GM19397 (cell line): ENCODE data around the gene CTNNA2.

Experiments used
- ATAC-seq: cut with Tn5 transposase; IDR thresholded peaks from one replicate; pipeline ENCODE4 v1.9.1; 2021; ENCODE audit warnings: mild to moderate bottlenecking, moderate library complexity; ENCODE audit not compliant: unreplicated experiment

The CTNNA2 gene

DNA sequence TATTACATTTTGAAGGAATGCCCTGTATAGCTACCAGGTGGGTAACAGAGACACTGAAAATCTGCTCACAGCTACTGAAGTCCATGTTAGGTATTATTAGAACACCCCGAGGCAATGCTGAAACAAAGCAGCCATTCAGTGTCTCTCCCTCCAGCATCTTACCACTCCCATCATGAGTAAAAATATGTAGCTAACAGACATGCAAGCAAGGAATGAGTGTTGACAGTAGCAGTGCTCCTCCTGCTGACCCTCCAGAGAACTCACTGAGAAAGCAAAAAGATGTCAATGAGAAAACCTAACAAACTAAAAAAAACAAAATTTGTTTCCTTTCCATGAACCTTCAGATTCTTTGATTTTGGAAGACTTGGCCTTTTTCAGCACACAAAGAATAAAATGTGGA lies 397.8 kb downstream of the CTNNA2 start:
- no peak for ATAC-seq

GRCh38 chr2:79915455-79915854 lies 402.6 kb downstream of the CTNNA2 start:
- ATAC-seq: no peak

- ATAC-seq: no peak
These were observed 403.4 kb downstream of the CTNNA2 start for GRCh38 chr2:79916285-79916684.

DNA sequence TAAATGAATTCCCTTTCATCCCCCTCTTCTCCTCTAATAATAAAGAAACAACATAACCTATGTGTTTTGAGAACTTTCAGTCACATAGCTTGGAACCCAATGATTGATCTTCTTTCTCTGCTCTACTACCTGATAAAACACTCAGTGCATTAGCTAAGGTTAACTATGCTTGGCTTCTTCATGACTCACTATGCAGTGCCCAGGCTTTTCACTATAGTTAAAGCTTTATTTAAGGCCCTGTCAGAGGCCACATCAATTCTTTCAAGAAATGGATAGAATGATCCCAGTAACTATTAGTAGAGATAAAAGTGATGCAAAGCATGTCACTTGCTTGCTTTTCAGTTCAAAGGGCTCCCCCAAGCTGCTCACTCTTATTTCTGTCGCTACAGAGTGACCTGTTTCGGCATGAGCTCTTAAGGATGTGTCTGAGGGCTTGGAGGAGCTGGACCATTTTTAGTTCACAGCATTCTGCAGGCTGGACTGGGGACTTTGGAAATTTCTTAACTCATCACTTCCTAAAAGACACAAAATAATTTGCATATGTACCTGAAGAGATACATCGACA lies 407.7 kb downstream of the CTNNA2 start:
- ATAC-seq: no peak

DNA sequence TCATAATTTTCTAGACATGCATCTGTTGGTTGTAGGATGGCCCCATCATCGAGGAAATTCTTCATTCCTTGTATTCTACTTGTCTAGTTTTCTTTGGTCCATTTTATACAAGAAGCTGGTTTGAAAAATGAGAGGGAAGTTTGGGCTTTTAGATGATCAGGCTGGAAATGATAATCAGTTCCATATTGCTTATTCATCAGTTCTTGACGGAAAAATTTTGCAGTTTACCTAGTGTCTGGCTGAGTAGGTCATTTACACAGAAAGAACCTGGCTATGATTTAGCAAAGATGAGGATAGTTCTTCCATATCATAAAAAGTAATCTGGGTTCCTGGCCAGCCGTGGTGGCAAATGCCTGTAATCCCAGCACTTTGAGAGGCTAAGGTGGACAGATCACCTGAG lies 416.8 kb downstream of the CTNNA2 start:
- no peak for ATAC-seq

GRCh38 chr2:79935046-79935732 lies 422.3 kb downstream of the CTNNA2 start:
- ATAC-seq: no peak

DNA sequence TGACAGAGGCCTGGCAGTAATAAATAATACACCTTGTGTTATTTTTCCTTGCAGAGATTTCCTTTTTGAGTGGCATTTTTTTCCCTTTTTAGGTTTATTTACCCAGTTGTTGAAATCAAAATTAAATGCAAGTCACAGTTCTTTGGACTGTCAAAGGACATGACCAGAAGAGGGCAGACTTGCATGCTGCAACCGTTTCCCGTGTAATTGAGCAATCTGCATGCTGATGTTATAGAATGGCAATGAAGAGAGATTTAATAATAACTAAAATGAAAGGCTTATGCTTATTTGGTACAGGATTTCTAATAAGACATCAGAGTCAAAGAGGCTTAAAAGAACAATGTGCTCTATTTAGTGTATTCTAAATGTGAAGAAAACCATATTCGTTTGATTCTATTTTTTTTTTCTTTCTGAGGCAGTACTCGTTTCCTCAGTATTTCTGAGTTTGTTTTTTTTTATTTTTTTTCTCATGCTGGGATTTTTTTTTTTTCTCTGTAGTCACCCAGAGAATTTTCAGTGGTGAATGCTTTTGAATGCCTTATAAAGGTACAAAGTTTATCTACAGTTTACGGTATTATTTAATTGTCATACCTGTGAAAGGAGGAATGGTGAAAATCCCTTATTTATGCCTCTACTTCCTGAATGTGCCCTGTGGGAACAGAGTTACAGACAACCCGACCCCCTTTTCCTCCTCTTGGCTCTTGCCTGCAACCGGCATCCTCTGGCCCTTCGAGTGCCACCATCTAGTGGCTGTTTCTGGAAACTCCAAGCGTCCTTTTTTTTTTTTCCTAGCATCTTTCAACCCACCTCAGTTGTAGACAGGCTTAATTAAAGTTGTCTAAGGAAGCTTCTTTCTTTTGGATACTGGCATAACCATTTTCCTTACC lies 423.2 kb downstream of the CTNNA2 start:
- ATAC-seq: peak; percentile 66

GRCh38 chr2:79936715-79937114 lies 423.9 kb downstream of the CTNNA2 start:
- ATAC-seq: no peak

- no peak for ATAC-seq
These were observed 425.8 kb downstream of the CTNNA2 start for GRCh38 chr2:79938648-79939047.

- ATAC-seq: no peak
These were observed 427.5 kb downstream of the CTNNA2 start for GRCh38 chr2:79940364-79940763.

GRCh38 chr2:79941179-79941578 lies 428.3 kb downstream of the CTNNA2 start:
- no peak for ATAC-seq

DNA sequence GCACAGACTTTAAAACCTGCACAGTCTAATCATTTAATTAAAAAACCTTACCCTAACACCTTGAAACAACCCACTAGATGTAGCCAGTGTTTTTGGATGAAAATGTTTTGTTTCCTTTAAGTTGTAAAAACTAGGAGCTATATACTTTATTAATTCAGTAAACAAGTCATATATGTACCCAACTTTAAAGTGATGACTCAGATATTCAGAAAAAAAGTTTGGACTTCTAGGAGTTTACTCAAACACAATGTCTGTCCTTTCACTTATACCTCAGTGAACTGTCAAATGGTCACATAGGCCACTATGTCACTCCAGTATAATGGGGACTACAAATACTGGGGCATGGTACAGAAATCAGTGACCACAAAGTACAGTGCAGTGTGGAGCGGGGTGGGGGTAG lies 431.4 kb downstream of the CTNNA2 start:
- no peak for ATAC-seq

GRCh38 chr2:79945653-79946445 lies 433.0 kb downstream of the CTNNA2 start:
- no peak for ATAC-seq

DNA sequence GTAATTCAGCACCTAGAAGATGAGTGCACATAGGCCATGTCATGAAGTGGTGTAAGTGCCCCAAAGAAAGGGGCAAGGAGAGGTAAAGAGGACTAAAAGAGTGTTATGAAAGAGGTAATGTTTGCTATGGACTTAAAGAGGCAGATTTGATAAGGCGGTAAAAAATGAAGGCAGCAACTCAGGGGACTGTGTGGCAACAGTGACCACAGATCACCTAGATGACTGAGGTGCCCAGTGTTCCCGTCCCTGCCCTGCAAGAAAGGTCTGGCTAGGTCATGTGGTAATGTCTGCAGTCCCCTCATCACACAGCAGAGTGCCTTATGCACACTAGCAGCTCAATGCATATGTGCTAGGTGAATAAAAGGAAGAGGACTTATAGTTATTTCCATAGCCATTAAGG lies 434.9 kb downstream of the CTNNA2 start:
- ATAC-seq: no peak

DNA sequence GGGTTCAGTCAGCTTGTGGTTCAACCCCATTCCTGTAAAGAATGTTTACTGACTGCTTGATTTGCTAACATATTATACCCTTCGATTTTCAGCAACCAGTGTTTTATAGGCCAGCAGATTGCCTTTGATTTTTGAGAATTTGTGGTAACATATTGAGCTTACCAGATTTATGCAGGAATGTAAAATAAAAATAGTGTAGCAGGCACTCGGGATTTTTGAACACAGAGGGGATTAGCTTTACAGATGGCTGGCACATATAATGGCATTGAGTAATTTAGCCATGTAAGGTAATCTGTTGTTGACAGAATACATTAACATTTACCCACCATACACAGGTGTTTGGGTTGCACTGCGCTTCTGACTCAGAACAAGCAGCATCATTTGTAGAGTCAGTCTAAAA lies 437.7 kb downstream of the CTNNA2 start:
- no peak for ATAC-seq

DNA sequence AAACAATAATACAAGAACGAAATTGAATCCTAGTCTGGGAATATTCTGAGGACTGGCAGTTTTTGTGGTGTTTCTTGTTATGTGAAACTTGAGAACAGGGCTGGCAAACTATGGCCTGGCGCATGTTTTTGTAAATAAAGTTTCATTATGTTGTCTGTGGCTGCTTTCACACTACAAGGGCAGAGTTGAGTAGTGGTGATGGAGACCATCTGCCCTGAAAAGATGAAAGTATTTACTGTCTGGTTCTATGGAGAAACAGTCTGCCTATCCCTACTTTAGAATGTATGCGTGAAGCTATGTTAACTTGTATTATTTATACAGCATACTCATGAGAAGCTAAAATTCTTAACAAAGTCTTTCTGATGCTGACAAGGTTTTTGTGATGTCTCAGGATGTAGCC lies 439.8 kb downstream of the CTNNA2 start:
- ATAC-seq: no peak

GRCh38 chr2:79960035-79960434 lies 447.2 kb downstream of the CTNNA2 start:
- ATAC-seq: no peak

GRCh38 chr2:79960519-79960918 lies 447.7 kb downstream of the CTNNA2 start:
- no peak for ATAC-seq

- ATAC-seq: no peak
These were observed 452.1 kb downstream of the CTNNA2 start for GRCh38 chr2:79964966-79965365.

DNA sequence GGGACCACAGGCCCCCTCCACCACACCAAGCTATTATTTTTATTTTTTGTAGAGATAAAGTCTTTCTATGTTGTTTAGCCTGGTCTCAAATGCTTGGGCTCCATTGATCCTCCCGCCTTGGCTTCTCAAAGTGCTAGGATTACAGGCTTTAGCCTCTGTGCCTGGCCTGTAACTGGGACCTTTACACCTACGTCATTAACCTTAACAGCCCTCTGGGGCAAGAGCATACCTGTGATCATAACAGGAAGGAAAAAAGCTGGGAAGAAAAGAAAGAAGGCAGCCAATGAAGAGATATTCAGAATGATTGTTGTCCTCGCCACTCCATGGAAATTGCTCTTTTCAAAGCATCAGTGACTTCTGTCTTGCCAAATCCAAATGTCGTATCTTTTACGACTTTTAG lies 453.5 kb downstream of the CTNNA2 start:
- no peak for ATAC-seq

DNA sequence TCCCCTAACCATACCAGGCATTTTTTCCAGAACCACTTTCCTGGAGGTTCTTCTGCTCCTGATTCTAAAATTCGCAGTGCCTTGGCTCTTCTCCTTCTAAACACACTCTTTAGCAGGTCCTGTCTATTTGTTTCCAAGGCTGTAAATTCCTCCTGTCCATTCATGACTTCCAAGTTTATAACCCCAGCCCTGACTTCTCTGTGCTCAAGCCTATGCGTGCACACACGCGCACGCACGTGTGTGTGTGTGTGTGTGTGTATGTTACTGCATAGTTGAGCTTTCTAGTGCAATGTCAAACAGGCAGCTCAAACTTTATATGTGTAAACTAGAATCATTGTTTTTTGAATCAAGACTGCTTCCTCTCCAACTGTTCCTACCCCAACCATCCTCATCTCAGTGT lies 454.0 kb downstream of the CTNNA2 start:
- ATAC-seq: no peak
